DOHH2 (cell line): ENCODE data around the gene DUS2.
"Not testable (repeated sequence)": the region's sequence is repeated elsewhere in the genome, so short reads cannot be mapped to it uniquely, and the experiment has no call there.

Experiments used
- H3F3A ChIP-seq: fragments of 200-600 bp; sonication (generic), shearing (Covaris generic); 2 replicates; pipeline ENCODE4 v1.6.0; 2016; ENCODE audit warnings: antibody characterized with exemption, mild to moderate bottlenecking; ENCODE audit not compliant: control insufficient read depth, insufficient read depth
- H3K27ac ChIP-seq: fragments of 200-600 bp; sonication (generic); 2 replicates; pipeline ENCODE4 v1.5.1; 2014; ENCODE audit warnings: low read depth, mild to moderate bottlenecking, low read length, moderate library complexity
- H3K27me3 ChIP-seq: fragments of 200-600 bp; sonication (generic); 2 replicates; pipeline ENCODE4 v1.6.1; 2014; ENCODE audit warnings: mild to moderate bottlenecking, low read length, mixed read lengths; ENCODE audit not compliant: control insufficient read depth
- H3K36me3 ChIP-seq: fragments of 200-600 bp; sonication (generic); 2 replicates; pipeline ENCODE4 v1.6.1; 2014; ENCODE audit warnings: mild to moderate bottlenecking, low read length, moderate library complexity, mixed read lengths; ENCODE audit not compliant: control insufficient read depth
- H3K4me1 ChIP-seq: fragments of 200-600 bp; sonication (generic); 2 replicates; pipeline ENCODE4 v1.6.1; 2014; ENCODE audit warnings: mild to moderate bottlenecking, low read length, mixed read lengths; ENCODE audit not compliant: control insufficient read depth
- H3K4me2 ChIP-seq: fragments of 200-600 bp; sonication (generic); 2 replicates; pipeline ENCODE4 v1.6.0; 2014; ENCODE audit warnings: mild to moderate bottlenecking, low read length, moderate library complexity
- H3K4me3 ChIP-seq: fragments of 200-600 bp; sonication (generic); 2 replicates; pipeline ENCODE4 v1.5.1; 2014; ENCODE audit warnings: mild to moderate bottlenecking, low read length, mixed read lengths
- H3K79me2 ChIP-seq: fragments of 200-600 bp; sonication (generic); 2 replicates; pipeline ENCODE4 v1.6.1; 2014; ENCODE audit warnings: mild to moderate bottlenecking, low read length, mixed read lengths; ENCODE audit not compliant: control insufficient read depth
- H3K9me2 ChIP-seq: fragments of 200-600 bp; sonication (generic); replicated peaks from 2 replicates; pipeline ENCODE4 v1.6.1; 2014; ENCODE audit warnings: mild to moderate bottlenecking, low read length, mixed read lengths; ENCODE audit not compliant: control insufficient read depth
- H3K9me3 ChIP-seq: fragments of 200-600 bp; sonication (generic); 2 replicates; pipeline ENCODE4 v1.6.1; 2014; ENCODE audit warnings: antibody characterized with exemption, low read length, mixed read lengths; ENCODE audit not compliant: control insufficient read depth, insufficient read depth
- H4K20me1 ChIP-seq: fragments of 200-600 bp; sonication (generic); 2 replicates; pipeline ENCODE4 v1.6.0; 2014; ENCODE audit warnings: low read depth, mild to moderate bottlenecking, antibody characterized with exemption, low read length, moderate library complexity; ENCODE audit not compliant: control insufficient read depth, insufficient read depth
- CTCF ChIP-seq: fragments of 200-600 bp; sonication (generic); IDR thresholded peaks from one replicate; pipeline ENCODE4 v1.5.1; 2014; ENCODE audit warnings: antibody characterized with exemption, mild to moderate bottlenecking, low read depth, low read length; ENCODE audit not compliant: poor library complexity, severe bottlenecking
- EZH2phosphoT487 ChIP-seq: fragments of 200-600 bp; sonication (generic); IDR thresholded peaks from 2 replicates; pipeline ENCODE4 v1.6.1; 2017; ENCODE audit warnings: borderline replicate concordance, mild to moderate bottlenecking, antibody characterized with exemption, low read length, moderate library complexity, mixed read lengths

The DUS2 gene

GRCh38 chr16:68111379-68111778 lies 88.3 kb downstream of the DUS2 start:
- peaks cover 97% of the 10 kb centered on the region for H3K79me2 ChIP-seq
- H3K9me2 ChIP-seq: no peaks in the 10 kb centered on the region
- no peak for TF ChIP-seq EZH2phosphoT487
- no peak for TF ChIP-seq CTCF
- H3K4me3 ChIP-seq: no peak overlapping the region
- peaks cover 5% of the 10 kb centered on the region; the same call in 1 of the 2 replicates for H3K9me3 ChIP-seq
- no peaks in the 10 kb centered on the region for H3K36me3 ChIP-seq
- no peak overlapping the region for H3K27ac ChIP-seq
- no peaks in the 10 kb centered on the region; the same call in 1 of the 2 replicates for H4K20me1 ChIP-seq
- no peak overlapping the region for H3K4me2 ChIP-seq
- H3K27me3 ChIP-seq: no peaks in the 10 kb centered on the region
- H3F3A ChIP-seq: no peaks in the 10 kb centered on the region
- H3K4me1 ChIP-seq: peaks cover 20% of the 10 kb centered on the region

GRCh38 chr16:68113059-68113761 lies 90.1 kb downstream of the DUS2 start:
- TF ChIP-seq CTCF: no peak
- TF ChIP-seq EZH2phosphoT487: no peak
- Histone ChIP-seq H3K4me1 (peaks cover 29% of the 10 kb centered on the region), H3K27me3 (no peaks in the 10 kb centered on the region), H3K36me3 (no peaks in the 10 kb centered on the region), H3K27ac (no peak overlapping the region), H3K4me3 (no peak overlapping the region), H3K9me2 (no peaks in the 10 kb centered on the region), H3K9me3 (peaks cover 5% of the 10 kb centered on the region; the same call in 1 of the 2 replicates), H3K4me2 (no peak overlapping the region), H3F3A (0 out of 2 replicates have a peak, but pooled peaks cover 2% of the 10 kb centered on the region), H3K79me2 (peaks cover 99% of the 10 kb centered on the region), H4K20me1 (peaks cover 4% of the 10 kb centered on the region)

GRCh38 chr16:68113765-68114240 lies 90.7 kb downstream of the DUS2 start:
- no peak overlapping the region for H3K4me2 ChIP-seq
- H3K27ac ChIP-seq: no peak overlapping the region
- peaks cover 4% of the 10 kb centered on the region for H4K20me1 ChIP-seq
- 0 out of 2 replicates have a peak, but pooled peaks cover 2% of the 10 kb centered on the region for H3F3A ChIP-seq
- no peaks in the 10 kb centered on the region for H3K27me3 ChIP-seq
- H3K36me3 ChIP-seq: no peaks in the 10 kb centered on the region
- H3K9me2 ChIP-seq: no peaks in the 10 kb centered on the region
- no peak overlapping the region for H3K4me3 ChIP-seq
- peaks cover 99% of the 10 kb centered on the region for H3K79me2 ChIP-seq
- H3K4me1 ChIP-seq: peaks cover 35% of the 10 kb centered on the region
- TF ChIP-seq EZH2phosphoT487 (no peak), CTCF (no peak)
- peaks cover 2% of the 10 kb centered on the region; the same call in 1 of the 2 replicates for H3K9me3 ChIP-seq

GRCh38 chr16:68114939-68115338 lies 91.9 kb downstream of the DUS2 start:
- not testable (repeated sequence) for H3K27ac ChIP-seq, H3K4me2 ChIP-seq, H3K4me3 ChIP-seq, H3F3A ChIP-seq, H3K9me3 ChIP-seq, H3K36me3 ChIP-seq, H3K27me3 ChIP-seq, H3K9me2 ChIP-seq, H4K20me1 ChIP-seq
- H3K79me2 ChIP-seq: peaks cover 99% of the 10 kb centered on the region
- peaks cover 46% of the 10 kb centered on the region for H3K4me1 ChIP-seq
